GM23338 (cell line): Measurements from ENCODE around the gene PIGS. TPM values are rescaled to one million over a fixed set of nuclear protein-coding genes. Genes with fewer than 3 reads are reported as not detected.

Source experiments
- ATAC-seq: fragments of 200-7000 bp; cut with Tn5 transposase; 3 replicates; pipeline ENCODE4 v1.9.1; 2020
- DNase-seq: peaks from one replicate; pipeline ENCODE4 v3.0.0-alpha.2; 2015; ENCODE audit warnings: low spot score
- H2AFZ ChIP-seq: fragments of 200-600 bp; sonication (generic); 2 replicates; pipeline ENCODE4 v1.8.0; 2016; ENCODE audit warnings: antibody characterized with exemption, mild to moderate bottlenecking, moderate library complexity
- H3F3A ChIP-seq: fragments of 200-600 bp; sonication (generic); replicated peaks from 2 replicates; pipeline ENCODE4 v1.8.0; 2017; ENCODE audit warnings: antibody characterized with exemption, mixed run types, low read depth
- H3K27ac ChIP-seq: fragments of 200-600 bp; sonication (generic); 2 replicates; pipeline ENCODE4 v1.6.1; 2016; ENCODE audit warnings: low read depth
- H3K27me3 ChIP-seq: fragments of 200-600 bp; sonication (generic); 2 replicates; pipeline ENCODE4 v1.8.0; 2016; ENCODE audit warnings: mild to moderate bottlenecking, mixed run types, moderate library complexity; ENCODE audit not compliant: insufficient read depth
- H3K36me3 ChIP-seq: fragments of 200-600 bp; sonication (generic); 2 replicates; pipeline ENCODE4 v1.8.0; 2016; ENCODE audit warnings: mild to moderate bottlenecking; ENCODE audit not compliant: insufficient read depth
- H3K4me1 ChIP-seq: fragments of 200-600 bp; sonication (generic); 2 replicates; pipeline ENCODE4 v1.8.0; 2016; ENCODE audit warnings: mild to moderate bottlenecking, moderate library complexity; ENCODE audit not compliant: insufficient read depth
- H3K4me2 ChIP-seq: fragments of 200-600 bp; sonication (generic); 2 replicates; pipeline ENCODE4 v1.7.1; 2017; ENCODE audit warnings: mixed run types
- H3K4me3 ChIP-seq: fragments of 200-600 bp; sonication (generic); 2 replicates; pipeline ENCODE4 v1.6.1; 2016; ENCODE audit warnings: mixed run types
- H3K79me2 ChIP-seq: fragments of 200-600 bp; sonication (generic); replicated peaks from 2 replicates; pipeline ENCODE4 v1.8.0; 2017; ENCODE audit warnings: mild to moderate bottlenecking; ENCODE audit not compliant: insufficient read depth
- H3K9me2 ChIP-seq: fragments of 200-600 bp; sonication (generic); 2 replicates; pipeline ENCODE4 v1.8.0; 2017; ENCODE audit not compliant: insufficient read depth
- H4K20me1 ChIP-seq: fragments of 200-600 bp; sonication (generic); replicated peaks from 2 replicates; pipeline ENCODE4 v1.8.0; 2017; ENCODE audit warnings: mild to moderate bottlenecking; ENCODE audit not compliant: insufficient read depth
- H3K27ac Mint-ChIP-seq: 2 replicates; pipeline ENCODE4 v1.8.0; 2020; ENCODE audit warnings: inconsistent platforms, mild to moderate bottlenecking, moderate library complexity, mixed read lengths
- H3K27me3 Mint-ChIP-seq: 3 replicates; pipeline ENCODE4 v1.8.0; 2022; ENCODE audit warnings: low read depth, mild to moderate bottlenecking, moderate library complexity, mixed read lengths, inconsistent platforms; ENCODE audit not compliant: insufficient read depth, poor library complexity
- H3K36me3 Mint-ChIP-seq: 3 replicates; pipeline ENCODE4 v1.8.0; 2021; ENCODE audit warnings: low read depth, mild to moderate bottlenecking, inconsistent platforms, moderate library complexity, mixed read lengths
- H3K4me1 Mint-ChIP-seq: 3 replicates; pipeline ENCODE4 v1.8.0; 2020; ENCODE audit warnings: mild to moderate bottlenecking, inconsistent platforms, mixed read lengths
- H3K4me3 Mint-ChIP-seq: 3 replicates; pipeline ENCODE4 v1.8.0; 2021; ENCODE audit warnings: moderate library complexity, mild to moderate bottlenecking, inconsistent platforms, mixed read lengths
- H3K9me3 Mint-ChIP-seq: 3 replicates; pipeline ENCODE4 v1.8.0; 2020; ENCODE audit warnings: moderate library complexity, mild to moderate bottlenecking, inconsistent platforms, mixed read lengths
- ETS1 ChIP-seq: IDR thresholded peaks from 2 replicates; pipeline ENCODE4 v1.6.1; 2016; ENCODE audit warnings: antibody characterized with exemption
- EZH2phosphoT487 ChIP-seq: fragments of 200-600 bp; sonication (generic); IDR thresholded peaks from one replicate; pipeline ENCODE4 v1.8.1; 2018; ENCODE audit warnings: antibody characterized with exemption; ENCODE audit not compliant: unreplicated experiment
- JUNB ChIP-seq: IDR thresholded peaks from one replicate; pipeline ENCODE4 v1.6.1; 2016; ENCODE audit warnings: antibody characterized with exemption; ENCODE audit not compliant: unreplicated experiment
- POLR2AphosphoS5 ChIP-seq: IDR thresholded peaks from 2 replicates; pipeline ENCODE4 v1.6.1; 2016; ENCODE audit warnings: antibody characterized with exemption, low read depth
- REST ChIP-seq: IDR thresholded peaks from one replicate; pipeline ENCODE4 v1.6.1; 2018; ENCODE audit warnings: antibody characterized with exemption; ENCODE audit not compliant: unreplicated experiment
- STAT1 ChIP-seq: IDR thresholded peaks from one replicate; pipeline ENCODE4 v1.6.1; 2016; ENCODE audit warnings: antibody characterized with exemption; ENCODE audit not compliant: unreplicated experiment
- ZNF114 ChIP-seq: fragments of 250-450 bp; sonication (Bioruptor Pico); IDR thresholded peaks from 2 replicates; pipeline ENCODE4 v1.5.0; 2020; ENCODE audit warnings: mild to moderate bottlenecking, moderate library complexity
- ZNF462 ChIP-seq: fragments of 250-450 bp; sonication (Bioruptor Pico); IDR thresholded peaks from 2 replicates; pipeline ENCODE4 v1.5.0; 2020; ENCODE audit warnings: mild to moderate bottlenecking, moderate library complexity
- polyA plus RNA-seq: library from polyadenylated mRNA; unstranded; fragments of >200 nt; fragmentation: Nextera tagmentation; extraction: Ambion mirVana; gene quantifications from 2 replicates; pipeline ENCODE4 v1.2.1, GENCODE V29; 2016
- total RNA-seq: library from RNA; depleted of rRNA; stranded (reverse); fragments of >200 nt; shearing (Covaris generic); gene quantifications from 2 replicates; pipeline ENCODE4 v1.2.3, GENCODE V29; 2014
- TF ChIP-seq, protein P1 (sequence below), 2 experiments: fragments of 200-600 bp in 1 of 2; sonication (generic) in 1 of 2; conservative IDR thresholded peaks; 2 replicates each; pipeline versions ENCODE4 v1.5.1 to v1.6.1; 2016 to 2017; ENCODE audit warnings: antibody characterized with exemption in 2 of 2, low read depth in 2 of 2, mild to moderate bottlenecking in 2 of 2, moderate library complexity in 1 of 2

PIGS gene
- total and polyA plus RNA-seq, 2 experiments from 2014 or later = 16.4 to 53.2 TPM

DNA sequence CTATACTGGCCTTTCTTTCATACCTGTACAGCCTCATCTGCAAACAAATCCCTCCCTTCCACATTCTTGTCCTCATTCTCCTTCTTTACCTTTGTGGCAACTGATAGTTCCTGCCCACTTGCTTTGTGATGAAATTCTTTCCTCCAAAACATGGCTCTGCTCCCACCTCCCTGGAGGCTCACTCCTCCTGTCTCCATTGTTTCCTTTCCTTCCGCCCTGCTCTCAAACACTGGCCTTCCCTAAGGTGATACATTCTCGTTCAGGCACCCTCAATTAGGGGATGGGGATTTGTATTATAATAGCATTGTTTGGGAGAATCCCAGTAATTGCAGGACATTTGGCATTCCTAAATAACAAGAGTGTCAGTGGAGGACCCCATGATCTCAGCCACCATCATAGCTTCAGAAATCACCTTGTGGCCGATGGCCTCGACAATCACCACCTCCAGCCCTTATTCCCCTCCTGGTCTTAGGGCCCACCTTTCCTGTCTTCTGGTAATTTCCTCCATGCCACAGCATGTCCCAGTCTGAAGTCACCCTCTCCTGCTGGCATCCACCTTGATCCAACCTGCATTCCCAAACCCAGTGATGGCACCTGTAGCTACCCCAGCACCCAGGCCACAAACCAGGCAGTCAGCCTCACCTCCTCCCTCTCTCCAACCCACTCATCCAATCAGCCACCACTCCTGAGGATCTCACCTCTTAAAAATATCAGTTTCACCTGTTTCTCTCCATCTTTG, 26.8 kb downstream of the PIGS start:
- H3F3A ChIP-seq = no peaks in the 10 kb centered on the region
- Mint-ChIP-seq H3K9me3 (no peaks in the 10 kb centered on the region), H3K36me3 (no peaks in the 10 kb centered on the region; the same call in 2 of the 3 replicates), H3K27ac (no peak overlapping the region), H3K27me3 (peaks cover 11% of the 10 kb centered on the region), H3K4me3 (no peak overlapping the region; the same call in 2 of the 3 replicates), H3K4me1 (peaks cover 20% of the 10 kb centered on the region)
- no peak for TF ChIP-seq ETS1
- TF ChIP-seq ZNF114 (CRISPR knock-in tag) = no peak
- TF ChIP-seq POLR2AphosphoS5 = no peak
- TF ChIP-seq JUNB = no peak
- TF ChIP-seq EZH2phosphoT487 = no peak
- no peak for TF ChIP-seq REST
- TF ChIP-seq, protein P1, sequence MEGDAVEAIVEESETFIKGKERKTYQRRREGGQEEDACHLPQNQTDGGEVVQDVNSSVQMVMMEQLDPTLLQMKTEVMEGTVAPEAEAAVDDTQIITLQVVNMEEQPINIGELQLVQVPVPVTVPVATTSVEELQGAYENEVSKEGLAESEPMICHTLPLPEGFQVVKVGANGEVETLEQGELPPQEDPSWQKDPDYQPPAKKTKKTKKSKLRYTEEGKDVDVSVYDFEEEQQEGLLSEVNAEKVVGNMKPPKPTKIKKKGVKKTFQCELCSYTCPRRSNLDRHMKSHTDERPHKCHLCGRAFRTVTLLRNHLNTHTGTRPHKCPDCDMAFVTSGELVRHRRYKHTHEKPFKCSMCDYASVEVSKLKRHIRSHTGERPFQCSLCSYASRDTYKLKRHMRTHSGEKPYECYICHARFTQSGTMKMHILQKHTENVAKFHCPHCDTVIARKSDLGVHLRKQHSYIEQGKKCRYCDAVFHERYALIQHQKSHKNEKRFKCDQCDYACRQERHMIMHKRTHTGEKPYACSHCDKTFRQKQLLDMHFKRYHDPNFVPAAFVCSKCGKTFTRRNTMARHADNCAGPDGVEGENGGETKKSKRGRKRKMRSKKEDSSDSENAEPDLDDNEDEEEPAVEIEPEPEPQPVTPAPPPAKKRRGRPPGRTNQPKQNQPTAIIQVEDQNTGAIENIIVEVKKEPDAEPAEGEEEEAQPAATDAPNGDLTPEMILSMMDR (conservative IDR thresholded peaks at IDR 0.05; ENCODE audit: low read depth in 2 of 2) = no peak
- no peak for TF ChIP-seq STAT1
- no peak for TF ChIP-seq ZNF462 (CRISPR knock-in tag)
- H3K4me2 ChIP-seq = 0 out of 2 replicates have a peak overlapping the region, but pooled peaks have one; percentile 15
- H3K36me3 ChIP-seq = no peaks in the 10 kb centered on the region
- H2AFZ ChIP-seq = 0 out of 2 replicates have a peak overlapping the region, but pooled peaks have one; percentile 72
- no peaks in the 10 kb centered on the region for H3K27me3 ChIP-seq
- no peak overlapping the region for H3K4me3 ChIP-seq
- H3K4me1 ChIP-seq = peaks cover 9% of the 10 kb centered on the region
- H4K20me1 ChIP-seq = no peaks in the 10 kb centered on the region
- 0 out of 2 replicates have a peak overlapping the region, but pooled peaks have one; percentile 0 for H3K27ac ChIP-seq
- DNase-seq (peak; percentile 46), ATAC-seq (0 out of 3 replicates have a peak, but pooled peaks have one; percentile 7)
- no peaks in the 10 kb centered on the region for H3K9me2 ChIP-seq
- no peaks in the 10 kb centered on the region for H3K79me2 ChIP-seq
